Neural cell (in vitro differentiated cells): ENCODE results near the gene TUBB4B. TPM values are rescaled to one million over a fixed set of nuclear protein-coding genes. Genes with fewer than 3 reads are reported as not detected.

ENCODE experiments used
- H2AFZ ChIP-seq: fragments of 200-600, 300-800 bp; sonication (generic), shearing (Covaris generic); 2 replicates; pipeline ENCODE4 v1.6.0; 2014; ENCODE audit warnings: low read depth, mild to moderate bottlenecking, antibody characterized with exemption, low read length, moderate library complexity
- H3F3A ChIP-seq: fragments of 200-600 bp; shearing (Covaris generic); 2 replicates; pipeline ENCODE4 v1.6.1; 2016; ENCODE audit warnings: mild to moderate bottlenecking, moderate library complexity, mixed read lengths, antibody characterized with exemption, low read length; ENCODE audit not compliant: insufficient read depth, poor library complexity, severe bottlenecking
- H3K27ac ChIP-seq: fragments of 200-600, 300-800 bp; sonication (generic), shearing (Covaris generic); 2 replicates; pipeline ENCODE4 v1.5.1; 2014; ENCODE audit warnings: mild to moderate bottlenecking, low read length, moderate library complexity
- H3K27me3 ChIP-seq: fragments of 300-800, 200-600 bp; sonication (generic), shearing (Covaris generic); 2 replicates; pipeline ENCODE4 v1.6.0; 2014; ENCODE audit warnings: mild to moderate bottlenecking, low read depth, low read length, moderate library complexity; ENCODE audit not compliant: insufficient read depth
- H3K36me3 ChIP-seq: fragments of 300-800, 200-600 bp; sonication (generic), shearing (Covaris generic); 2 replicates; pipeline ENCODE4 v1.5.1; 2014; ENCODE audit warnings: mild to moderate bottlenecking, antibody characterized with exemption, low read length, moderate library complexity; ENCODE audit not compliant: insufficient read depth
- H3K4me2 ChIP-seq: fragments of 300-800, 200-600 bp; sonication (generic), shearing (Covaris generic); 2 replicates; pipeline ENCODE4 v1.6.0; 2014; ENCODE audit warnings: mild to moderate bottlenecking, low read length
- H3K4me3 ChIP-seq: fragments of 300-800, 200-600 bp; sonication (generic), shearing (Covaris generic); 2 replicates; pipeline ENCODE4 v1.5.1; 2014; ENCODE audit warnings: mild to moderate bottlenecking, low read length, moderate library complexity
- H3K79me2 ChIP-seq: fragments of 200-600 bp; shearing (Covaris generic); replicated peaks from 2 replicates; pipeline ENCODE4 v1.6.0; 2014; ENCODE audit warnings: mild to moderate bottlenecking, low read length, moderate library complexity; ENCODE audit not compliant: insufficient read depth
- H3K9ac ChIP-seq: fragments of 300-800, 200-600 bp; sonication (generic), shearing (Covaris generic); 2 replicates; pipeline ENCODE4 v1.6.1; 2016; ENCODE audit warnings: mild to moderate bottlenecking, low read length, mixed read lengths
- H3K9me2 ChIP-seq: fragments of 200-600 bp; shearing (Covaris generic); 2 replicates; pipeline ENCODE4 v1.6.1; 2016; ENCODE audit warnings: mild to moderate bottlenecking, low read length, mixed read lengths; ENCODE audit not compliant: insufficient read depth
- H3K9me3 ChIP-seq: fragments of 200-600, 300-800 bp; sonication (generic), shearing (Covaris generic); 2 replicates; pipeline ENCODE4 v1.6.1; 2016; ENCODE audit warnings: mild to moderate bottlenecking, mixed run types, low read length, moderate library complexity, mixed read lengths
- H4K20me1 ChIP-seq: fragments of 200-600 bp; shearing (Covaris generic); 2 replicates; pipeline ENCODE4 v1.6.1; 2016; ENCODE audit warnings: mild to moderate bottlenecking, mixed run types; ENCODE audit not compliant: insufficient read depth
- CTCF ChIP-seq: fragments of 450-650 bp; IDR thresholded peaks from 2 replicates; pipeline ENCODE4 v1.5.1; 2014; ENCODE audit warnings: antibody characterized with exemption, mild to moderate bottlenecking, moderate library complexity; ENCODE audit not compliant: poor library complexity, severe bottlenecking
- EP300 ChIP-seq: fragments of 450-650 bp; conservative IDR thresholded peaks from 2 replicates; pipeline ENCODE4 v1.6.1; 2014; ENCODE audit warnings: antibody characterized with exemption, mild to moderate bottlenecking, moderate library complexity; ENCODE audit not compliant: poor library complexity, severe bottlenecking
- EZH2 ChIP-seq: fragments of 200-600, 300-800 bp; shearing (Covaris generic), sonication (generic); IDR thresholded peaks from 2 replicates; pipeline ENCODE4 v1.6.1; 2014; ENCODE audit warnings: antibody characterized with exemption, low read length, borderline replicate concordance, mild to moderate bottlenecking; ENCODE audit not compliant: insufficient read depth, poor library complexity, severe bottlenecking
- MXI1 ChIP-seq: fragments of 450-650 bp; conservative IDR thresholded peaks from 2 replicates; pipeline ENCODE4 v1.6.1; 2014; ENCODE audit warnings: antibody characterized with exemption, mild to moderate bottlenecking; ENCODE audit not compliant: poor library complexity, severe bottlenecking
- POLR2AphosphoS5 ChIP-seq: IDR thresholded peaks from 2 replicates; pipeline ENCODE4 v1.6.1; 2012
- RAD21 ChIP-seq: fragments of 450-650 bp; conservative IDR thresholded peaks from 2 replicates; pipeline ENCODE4 v1.6.1; 2014; ENCODE audit warnings: antibody characterized with exemption, mild to moderate bottlenecking, moderate library complexity
- REST ChIP-seq: IDR thresholded peaks from 2 replicates; pipeline ENCODE4 v1.6.1; 2012; ENCODE audit warnings: borderline replicate concordance
- SMC3 ChIP-seq: fragments of 450-650 bp; conservative IDR thresholded peaks from 2 replicates; pipeline ENCODE4 v1.6.1; 2014; ENCODE audit warnings: antibody characterized with exemption, mild to moderate bottlenecking, moderate library complexity; ENCODE audit not compliant: poor library complexity
- TAF1 ChIP-seq: IDR thresholded peaks from 2 replicates; pipeline ENCODE4 v1.6.1; 2012; ENCODE audit warnings: low read depth
- polyA plus RNA-seq: library from polyadenylated mRNA; depleted of rRNA; stranded (reverse); fragments of >200 nt; gene quantifications from 2 replicates; pipeline ENCODE4 v1.2.3, GENCODE V29; 2014

TUBB4B gene
- polyA plus RNA-seq, 1 donor from 2014 or later: 60.3 TPM

- TF ChIP-seq POLR2AphosphoS5: no peak
- no peak for TF ChIP-seq SMC3
- no peak for TF ChIP-seq REST
- TF ChIP-seq MXI1: no peak
- no peak for TF ChIP-seq CTCF
- TF ChIP-seq TAF1: no peak
- no peak for TF ChIP-seq EP300
- no peak for TF ChIP-seq EZH2
- no peak for TF ChIP-seq RAD21
- Histone ChIP-seq H3K36me3 (no peaks in the 10 kb centered on the region), H3K79me2 (no peaks in the 10 kb centered on the region), H4K20me1 (no peaks in the 10 kb centered on the region), H3K9ac (no peak overlapping the region), H3K27ac (no peak overlapping the region), H3K9me3 (no peaks in the 10 kb centered on the region), H3K27me3 (no peaks in the 10 kb centered on the region), H3F3A (no peaks in the 10 kb centered on the region), H2AFZ (no peak overlapping the region), H3K9me2 (no peaks in the 10 kb centered on the region), H3K4me2 (no peak overlapping the region), H3K4me3 (no peak overlapping the region)
Observed at GRCh38 chr9:137213160-137214060, 27.7 kb upstream of the TUBB4B start.

- Histone ChIP-seq H3K27me3 (no peaks in the 10 kb centered on the region), H3K9me3 (no peaks in the 10 kb centered on the region), H3K36me3 (no peaks in the 10 kb centered on the region), H3K27ac (no peak overlapping the region), H4K20me1 (no peaks in the 10 kb centered on the region), H3K9ac (no peak overlapping the region), H3K4me2 (no peak overlapping the region), H3K4me3 (no peak overlapping the region), H3K9me2 (no peaks in the 10 kb centered on the region), H3F3A (no peaks in the 10 kb centered on the region), H2AFZ (no peak overlapping the region), H3K79me2 (no peaks in the 10 kb centered on the region)
- TF ChIP-seq TAF1: no peak
- no peak for TF ChIP-seq EP300
- TF ChIP-seq REST: no peak
- TF ChIP-seq CTCF: no peak
- TF ChIP-seq EZH2: no peak
- no peak for TF ChIP-seq MXI1
- TF ChIP-seq POLR2AphosphoS5: no peak
- TF ChIP-seq RAD21: no peak
- TF ChIP-seq SMC3: no peak
Observed at GRCh38 chr9:137214620-137215019, 26.5 kb upstream of the TUBB4B start.
